ENCODE measurements around the gene PRIMA1. TPM values are rescaled to one million over a fixed set of nuclear protein-coding genes. Genes with fewer than 3 reads are reported as not detected.

The PRIMA1 gene
- total RNA-seq, 1 donor from 2014 or later, result 2.4 TPM

DNA sequence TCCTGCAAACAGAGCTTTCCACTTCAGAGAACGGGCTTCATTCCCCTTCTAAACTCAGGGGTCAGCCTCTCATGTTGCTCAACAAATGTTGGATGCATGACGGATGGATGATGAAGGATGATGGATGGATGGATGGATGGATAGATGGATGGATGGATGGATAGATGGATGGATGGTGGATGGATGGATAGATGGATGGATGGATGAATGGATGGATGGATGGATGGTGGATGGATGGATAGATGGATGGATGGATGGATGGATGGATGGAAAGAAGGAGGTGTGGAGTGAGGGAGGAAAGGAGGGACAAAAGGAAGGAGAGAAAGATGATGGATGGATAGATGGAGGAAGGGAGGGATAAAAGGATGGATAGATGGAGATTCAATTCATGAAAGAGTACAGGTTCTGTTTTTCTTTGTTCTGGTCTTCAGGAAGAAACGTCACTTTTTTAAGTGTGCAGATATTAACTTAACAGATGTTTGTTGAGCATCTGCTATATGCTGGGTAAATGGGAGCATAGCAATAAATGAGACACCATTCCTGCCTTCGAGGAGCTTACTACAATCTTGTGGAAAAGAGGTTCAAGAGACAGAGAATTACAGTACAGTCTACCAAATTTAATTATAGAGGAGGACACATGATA, 41.7 kb upstream of the PRIMA1 start:
- peak overlapping the region; percentile 40 for H3K4me3 Mint-ChIP-seq (ENCODE audit: unreplicated experiment)
- H3K4me1 Mint-ChIP-seq (ENCODE audit: low read depth, unreplicated experiment), result no peaks in the 10 kb centered on the region
- peaks cover 7% of the 10 kb centered on the region for H3K27me3 Mint-ChIP-seq (ENCODE audit: unreplicated experiment)
- TF ChIP-seq, protein P1, sequence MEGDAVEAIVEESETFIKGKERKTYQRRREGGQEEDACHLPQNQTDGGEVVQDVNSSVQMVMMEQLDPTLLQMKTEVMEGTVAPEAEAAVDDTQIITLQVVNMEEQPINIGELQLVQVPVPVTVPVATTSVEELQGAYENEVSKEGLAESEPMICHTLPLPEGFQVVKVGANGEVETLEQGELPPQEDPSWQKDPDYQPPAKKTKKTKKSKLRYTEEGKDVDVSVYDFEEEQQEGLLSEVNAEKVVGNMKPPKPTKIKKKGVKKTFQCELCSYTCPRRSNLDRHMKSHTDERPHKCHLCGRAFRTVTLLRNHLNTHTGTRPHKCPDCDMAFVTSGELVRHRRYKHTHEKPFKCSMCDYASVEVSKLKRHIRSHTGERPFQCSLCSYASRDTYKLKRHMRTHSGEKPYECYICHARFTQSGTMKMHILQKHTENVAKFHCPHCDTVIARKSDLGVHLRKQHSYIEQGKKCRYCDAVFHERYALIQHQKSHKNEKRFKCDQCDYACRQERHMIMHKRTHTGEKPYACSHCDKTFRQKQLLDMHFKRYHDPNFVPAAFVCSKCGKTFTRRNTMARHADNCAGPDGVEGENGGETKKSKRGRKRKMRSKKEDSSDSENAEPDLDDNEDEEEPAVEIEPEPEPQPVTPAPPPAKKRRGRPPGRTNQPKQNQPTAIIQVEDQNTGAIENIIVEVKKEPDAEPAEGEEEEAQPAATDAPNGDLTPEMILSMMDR (IDR thresholded peaks at IDR 0.05; ENCODE audit: partially characterized antibody, unreplicated experiment), result no peak
- no peak for DNase-seq
- no peak overlapping the region for H3K27ac Mint-ChIP-seq (ENCODE audit: unreplicated experiment)
- H3K9me3 Mint-ChIP-seq (ENCODE audit: unreplicated experiment), result no peaks in the 10 kb centered on the region
- H3K36me3 Mint-ChIP-seq (ENCODE audit: unreplicated experiment), result peaks cover 5% of the 10 kb centered on the region

DNA sequence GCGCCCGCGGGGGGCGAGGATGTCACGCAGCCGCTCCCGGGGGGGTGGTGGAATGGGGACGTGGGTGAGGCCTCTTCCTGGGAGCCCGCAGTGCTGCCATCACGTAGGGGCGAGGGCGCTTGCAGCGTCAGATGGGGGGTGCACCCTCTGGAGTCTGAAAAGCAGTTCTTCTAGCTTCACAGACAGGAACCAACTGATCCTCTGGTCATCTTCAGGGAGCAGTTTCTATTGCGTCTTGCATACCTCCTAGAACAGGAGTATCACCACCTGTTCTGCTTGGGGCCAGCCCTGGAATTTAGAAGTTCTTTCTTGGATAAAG, 36.9 kb upstream of the PRIMA1 start:
- H3K9me3 Mint-ChIP-seq (ENCODE audit: unreplicated experiment), result peaks cover 3% of the 10 kb centered on the region
- no peak overlapping the region for H3K27ac Mint-ChIP-seq (ENCODE audit: unreplicated experiment)
- DNase-seq, result no peak
- peaks cover 12% of the 10 kb centered on the region for H3K36me3 Mint-ChIP-seq (ENCODE audit: unreplicated experiment)
- peaks cover 8% of the 10 kb centered on the region for H3K27me3 Mint-ChIP-seq (ENCODE audit: unreplicated experiment)
- no peaks in the 10 kb centered on the region for H3K4me1 Mint-ChIP-seq (ENCODE audit: low read depth, unreplicated experiment)
- no peak overlapping the region for H3K4me3 Mint-ChIP-seq (ENCODE audit: unreplicated experiment)
- TF ChIP-seq, protein P1 (IDR thresholded peaks at IDR 0.05; ENCODE audit: partially characterized antibody, unreplicated experiment), result no peak

DNA sequence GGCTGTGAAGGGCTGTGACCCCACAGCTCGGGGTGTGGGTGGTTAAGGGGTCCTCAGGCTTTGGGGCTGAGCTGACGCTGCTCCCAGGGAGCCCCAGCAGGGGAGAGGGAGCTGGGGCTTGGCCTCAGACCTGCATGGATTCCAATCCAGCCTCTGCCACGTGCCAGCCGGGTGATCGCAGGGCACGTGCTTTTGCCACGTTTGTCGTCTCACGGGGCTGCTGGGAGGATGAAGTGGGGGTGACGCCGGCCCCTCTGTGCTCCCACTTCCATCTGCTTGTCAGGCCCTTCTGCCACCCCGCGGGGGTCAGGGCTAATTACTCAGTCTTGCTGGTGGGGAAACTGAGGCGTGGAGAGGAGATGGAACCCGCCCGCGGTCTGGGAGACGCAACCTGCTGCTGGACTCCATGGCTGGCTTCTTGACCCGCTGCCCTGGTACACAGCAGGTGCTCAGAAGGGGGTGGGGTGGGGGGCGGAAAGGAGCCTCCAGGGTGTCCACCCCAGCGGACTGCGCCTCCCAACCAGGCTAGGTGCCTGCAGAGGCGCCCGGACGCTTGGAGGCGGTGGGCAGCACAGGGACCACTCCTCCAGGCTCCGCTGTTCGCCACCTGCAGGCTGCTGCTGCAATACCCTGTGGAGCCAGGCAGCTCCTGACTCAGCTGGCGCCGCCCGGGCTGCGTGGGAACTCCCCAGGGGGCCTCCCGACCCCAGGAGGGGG, 36.4 kb upstream of the PRIMA1 start:
- Mint-ChIP-seq H3K27me3 (ENCODE audit: unreplicated experiment) (peaks cover 5% of the 10 kb centered on the region), H3K4me1 (ENCODE audit: low read depth, unreplicated experiment) (no peaks in the 10 kb centered on the region), H3K36me3 (ENCODE audit: unreplicated experiment) (peaks cover 8% of the 10 kb centered on the region), H3K9me3 (ENCODE audit: unreplicated experiment) (peaks cover 3% of the 10 kb centered on the region), H3K27ac (ENCODE audit: unreplicated experiment) (no peak overlapping the region), H3K4me3 (ENCODE audit: unreplicated experiment) (no peak overlapping the region)
- TF ChIP-seq, protein P1 (IDR thresholded peaks at IDR 0.05; ENCODE audit: partially characterized antibody, unreplicated experiment), result no peak
- DNase-seq, result no peak

DNA sequence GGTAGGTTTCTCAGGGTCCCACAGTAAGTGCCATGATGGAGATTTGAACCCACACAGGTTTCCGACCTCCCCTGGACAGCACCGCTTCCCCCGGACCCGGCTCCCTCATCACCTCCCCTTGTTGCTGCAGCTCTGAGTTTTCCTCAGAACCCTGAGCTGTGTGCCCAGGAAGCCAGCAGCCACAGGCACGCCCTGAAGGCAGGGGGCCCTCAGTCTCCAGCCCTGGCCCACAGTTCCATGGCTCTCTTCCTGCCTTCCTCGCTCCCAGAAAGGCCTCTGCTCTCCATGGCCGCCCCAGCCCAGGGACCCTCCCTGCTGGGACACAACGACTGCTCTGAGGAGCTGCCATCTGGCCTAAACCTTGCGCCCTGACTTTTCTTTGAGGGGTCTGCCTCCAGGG, 35.8 kb upstream of the PRIMA1 start:
- Mint-ChIP-seq H3K36me3 (ENCODE audit: unreplicated experiment) (peaks cover 7% of the 10 kb centered on the region), H3K27me3 (ENCODE audit: unreplicated experiment) (peaks cover 5% of the 10 kb centered on the region), H3K27ac (ENCODE audit: unreplicated experiment) (no peak overlapping the region), H3K9me3 (ENCODE audit: unreplicated experiment) (peaks cover 3% of the 10 kb centered on the region), H3K4me3 (ENCODE audit: unreplicated experiment) (no peak overlapping the region), H3K4me1 (ENCODE audit: low read depth, unreplicated experiment) (no peaks in the 10 kb centered on the region)
- TF ChIP-seq, protein P1 (IDR thresholded peaks at IDR 0.05; ENCODE audit: partially characterized antibody, unreplicated experiment), result no peak
- no peak for DNase-seq

DNA sequence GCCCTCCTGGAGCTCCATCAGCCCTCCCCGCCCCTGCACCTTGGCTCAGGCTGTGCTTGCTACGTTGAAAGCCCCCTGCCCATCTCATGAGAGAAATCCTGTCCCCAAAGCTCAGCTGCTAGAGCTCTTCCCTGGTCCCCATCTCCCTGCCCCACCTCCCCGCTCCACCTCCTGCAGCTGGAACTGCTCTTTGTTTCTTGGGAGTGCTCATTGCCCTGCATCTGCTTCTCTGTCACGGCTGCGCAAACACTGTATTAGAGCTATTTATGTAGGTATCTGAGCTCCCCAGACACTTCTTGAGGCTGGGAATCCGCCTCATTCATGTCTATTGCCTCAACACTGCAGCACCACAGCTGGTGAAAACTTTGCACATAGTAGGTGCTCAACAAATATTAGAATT, 32.8 kb upstream of the PRIMA1 start:
- no peak for DNase-seq
- no peaks in the 10 kb centered on the region for H3K4me1 Mint-ChIP-seq (ENCODE audit: low read depth, unreplicated experiment)
- peaks cover 8% of the 10 kb centered on the region for H3K27me3 Mint-ChIP-seq (ENCODE audit: unreplicated experiment)
- no peak overlapping the region for H3K4me3 Mint-ChIP-seq (ENCODE audit: unreplicated experiment)
- peaks cover 3% of the 10 kb centered on the region for H3K9me3 Mint-ChIP-seq (ENCODE audit: unreplicated experiment)
- TF ChIP-seq, protein P1 (IDR thresholded peaks at IDR 0.05; ENCODE audit: partially characterized antibody, unreplicated experiment), result no peak
- H3K36me3 Mint-ChIP-seq (ENCODE audit: unreplicated experiment), result peaks cover 13% of the 10 kb centered on the region
- no peak overlapping the region for H3K27ac Mint-ChIP-seq (ENCODE audit: unreplicated experiment)
